ENCODE measurements around the gene KDM2A. TPM values are rescaled to one million over a fixed set of nuclear protein-coding genes. Genes with fewer than 3 reads are reported as not detected.

Gene KDM2A
- total and polyA plus RNA-seq, 2 of the 13 experiments (the other 11 are each of a cell fraction or from before 2014, with no cell fraction given), result 31.3 to 31.4 TPM

DNA sequence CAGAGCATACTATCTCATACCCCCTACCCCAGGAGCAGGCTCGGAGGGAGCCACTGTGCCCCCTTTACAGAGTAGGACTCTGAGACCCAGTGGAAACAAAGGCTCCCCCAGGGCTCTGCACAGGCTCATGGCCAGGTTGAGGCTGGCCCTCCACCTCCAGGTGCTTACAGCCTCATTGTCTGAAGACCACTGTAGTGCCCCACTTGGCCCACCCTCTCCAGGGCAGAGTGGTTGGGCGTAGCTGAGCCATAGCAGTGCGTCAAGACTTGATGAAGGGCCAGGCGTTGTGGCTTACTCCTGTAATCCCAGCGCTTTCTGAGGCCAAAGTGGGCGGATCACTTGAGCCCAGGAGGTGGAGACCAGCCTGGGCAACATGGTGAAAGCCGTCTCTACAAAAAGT, 171.7 kb downstream of the KDM2A start:
- TF ChIP-seq MEF2D (CRISPR knock-in tag; IDR thresholded peaks at IDR 0.05) (no peak), CENPT (CRISPR knock-in tag; IDR thresholded peaks at IDR 0.05; ENCODE audit: low read depth) (no peak), PHF8 (CRISPR knock-in tag; IDR thresholded peaks at IDR 0.05) (no peak), ZNF3 (CRISPR knock-in tag; IDR thresholded peaks at IDR 0.05) (no peak), SMAD9 (CRISPR knock-in tag; IDR thresholded peaks at IDR 0.05) (no peak), CERS6 (CRISPR knock-in tag; IDR thresholded peaks at IDR 0.05) (no peak), FOXK2 (IDR thresholded peaks at IDR 0.05) (no peak), MLLT10 (CRISPR knock-in tag; IDR thresholded peaks at IDR 0.05) (no peak), ZMYM4 (CRISPR knock-in tag; IDR thresholded peaks at IDR 0.05) (no peak), TERF1 (CRISPR knock-in tag; IDR thresholded peaks at IDR 0.05) (no peak), RFX1 (IDR thresholded peaks at IDR 0.05) (no peak)
- TF ChIP-seq, protein P1, sequence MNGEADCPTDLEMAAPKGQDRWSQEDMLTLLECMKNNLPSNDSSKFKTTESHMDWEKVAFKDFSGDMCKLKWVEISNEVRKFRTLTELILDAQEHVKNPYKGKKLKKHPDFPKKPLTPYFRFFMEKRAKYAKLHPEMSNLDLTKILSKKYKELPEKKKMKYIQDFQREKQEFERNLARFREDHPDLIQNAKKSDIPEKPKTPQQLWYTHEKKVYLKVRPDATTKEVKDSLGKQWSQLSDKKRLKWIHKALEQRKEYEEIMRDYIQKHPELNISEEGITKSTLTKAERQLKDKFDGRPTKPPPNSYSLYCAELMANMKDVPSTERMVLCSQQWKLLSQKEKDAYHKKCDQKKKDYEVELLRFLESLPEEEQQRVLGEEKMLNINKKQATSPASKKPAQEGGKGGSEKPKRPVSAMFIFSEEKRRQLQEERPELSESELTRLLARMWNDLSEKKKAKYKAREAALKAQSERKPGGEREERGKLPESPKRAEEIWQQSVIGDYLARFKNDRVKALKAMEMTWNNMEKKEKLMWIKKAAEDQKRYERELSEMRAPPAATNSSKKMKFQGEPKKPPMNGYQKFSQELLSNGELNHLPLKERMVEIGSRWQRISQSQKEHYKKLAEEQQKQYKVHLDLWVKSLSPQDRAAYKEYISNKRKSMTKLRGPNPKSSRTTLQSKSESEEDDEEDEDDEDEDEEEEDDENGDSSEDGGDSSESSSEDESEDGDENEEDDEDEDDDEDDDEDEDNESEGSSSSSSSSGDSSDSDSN (CRISPR knock-in tag; IDR thresholded peaks at IDR 0.05), result no peak
- TF ChIP-seq, protein P2, sequence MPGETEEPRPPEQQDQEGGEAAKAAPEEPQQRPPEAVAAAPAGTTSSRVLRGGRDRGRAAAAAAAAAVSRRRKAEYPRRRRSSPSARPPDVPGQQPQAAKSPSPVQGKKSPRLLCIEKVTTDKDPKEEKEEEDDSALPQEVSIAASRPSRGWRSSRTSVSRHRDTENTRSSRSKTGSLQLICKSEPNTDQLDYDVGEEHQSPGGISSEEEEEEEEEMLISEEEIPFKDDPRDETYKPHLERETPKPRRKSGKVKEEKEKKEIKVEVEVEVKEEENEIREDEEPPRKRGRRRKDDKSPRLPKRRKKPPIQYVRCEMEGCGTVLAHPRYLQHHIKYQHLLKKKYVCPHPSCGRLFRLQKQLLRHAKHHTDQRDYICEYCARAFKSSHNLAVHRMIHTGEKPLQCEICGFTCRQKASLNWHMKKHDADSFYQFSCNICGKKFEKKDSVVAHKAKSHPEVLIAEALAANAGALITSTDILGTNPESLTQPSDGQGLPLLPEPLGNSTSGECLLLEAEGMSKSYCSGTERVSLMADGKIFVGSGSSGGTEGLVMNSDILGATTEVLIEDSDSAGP (CRISPR knock-in tag; IDR thresholded peaks at IDR 0.05; ENCODE audit: borderline replicate concordance), result no peak
- Histone ChIP-seq H3K27ac (ENCODE audit: extremely low read length, insufficient read depth, low read length) (no peak overlapping the region), H3K36me3 (replicated peaks in 1 of 2; ENCODE audit: control insufficient read depth in 1 of 2, insufficient read depth in 2 of 2, low read length in 2 of 2) (peaks cover 4 to 25% of the 10 kb centered on the region in 2 experiments; a peak in 3 of 5 replicates), H3K4me1 (ENCODE audit: insufficient read depth, low read length) (peaks cover 37% of the 10 kb centered on the region), H3K4me2 (ENCODE audit: low read depth, low read length) (peak overlapping the region; percentile 88), H3K9me3 (ENCODE audit: low read length) (peaks cover 7% of the 10 kb centered on the region; the same call in 1 of the 2 replicates), H2AFZ (ENCODE audit: low read length) (no peak overlapping the region), H3K79me2 (ENCODE audit: insufficient read depth, low read length) (peaks cover 13% of the 10 kb centered on the region), H3K4me3 (replicated peaks in 1 of 3; ENCODE audit: insufficient read depth in 1 of 3, low read depth in 2 of 3, low read length in 3 of 3) (no peak overlapping the region), H4K20me1 (ENCODE audit: insufficient read depth, low read length) (no peaks in the 10 kb centered on the region), H3K9ac (ENCODE audit: insufficient read depth, low read depth, low read length) (no peak overlapping the region), H3K27me3 (ENCODE audit: control insufficient read depth in 1 of 2, insufficient read depth in 2 of 2, low read length in 2 of 2) (no peaks in the 10 kb centered on the region)
- WGBS (ENCODE audit: low lambda C conversion rate), result 95% methylated on average over 6 of the region's 7 CpGs
- in situ Hi-C loops (cut with HindIII; ENCODE audit: extremely low pct_ligation_motif_present, low pct_unique_long_range_greater_than_20kb), result no loop called here
- ChIA-PET CTCF (ENCODE audit: low intra/inter-chr PET ratio, low total read pairs) (no interaction called here), POLR2A (interaction anchor here (7.7 kb wide), 1 partner anchor 13 kb away, joined by 66 read pairs; the partner anchor contains the start of gene SSH3)
- intact Hi-C loops (cut with micrococcal nuclease; ENCODE audit: unreplicated experiment), result no loop called here
- no peak for ATAC-seq
- no peak for FAIRE-seq
- DNase-seq (ENCODE audit: low spot score), result no peak
- no TSS peak for BruUV-seq (replicated peaks)
